NCI-H2227 (cell line): ENCODE results near the gene PCID2.

Experiments
- DNase-seq: peaks from one replicate; lab custom pipeline; 2025; ENCODE audit not compliant: unreplicated experiment; lab: John Stamatoyannopoulos, UW

Gene PCID2

GRCh38 chr13:113150550-113151365 is 57.7 kb downstream of the PCID2 start:
- DNase-seq, result no peak

- no peak for DNase-seq
Measured at GRCh38 chr13:113149711-113150549, 58.5 kb downstream of the PCID2 start.

GRCh38 chr13:113148940-113149503 is 59.4 kb downstream of the PCID2 start:
- DNase-seq, result no peak

- DNase-seq, result no peak
Measured at GRCh38 chr13:113148407-113148806, 60.1 kb downstream of the PCID2 start.

GRCh38 chr13:113147206-113147605 is 61.3 kb downstream of the PCID2 start:
- DNase-seq, result no peak

GRCh38 chr13:113146750-113147149 is 61.7 kb downstream of the PCID2 start:
- DNase-seq, result no peak

- DNase-seq, result no peak
Measured at GRCh38 chr13:113145911-113146598, 62.4 kb downstream of the PCID2 start.

- no peak for DNase-seq
Measured at GRCh38 chr13:113145496-113145895, 63.0 kb downstream of the PCID2 start.

- no peak for DNase-seq
Measured at GRCh38 chr13:113144255-113144629, 64.2 kb downstream of the PCID2 start.

- no peak for DNase-seq
Measured at GRCh38 chr13:113143466-113144254, 64.8 kb downstream of the PCID2 start.

- DNase-seq, result no peak
Measured at GRCh38 chr13:113142876-113143275, 65.6 kb downstream of the PCID2 start.

- DNase-seq, result no peak
Measured at GRCh38 chr13:113141601-113141970, 66.9 kb downstream of the PCID2 start.

- no peak for DNase-seq
Measured at GRCh38 chr13:113140677-113141600, 67.5 kb downstream of the PCID2 start.

- no peak for DNase-seq
Measured at GRCh38 chr13:113139577-113139976, 68.9 kb downstream of the PCID2 start.

- DNase-seq, result no peak
Measured at GRCh38 chr13:113138792-113139551, 69.5 kb downstream of the PCID2 start.

- DNase-seq, result no peak
Measured at GRCh38 chr13:113137691-113138298, 70.7 kb downstream of the PCID2 start.

GRCh38 chr13:113135281-113135760 is 73.1 kb downstream of the PCID2 start:
- DNase-seq, result no peak
